Measurements from ENCODE around the gene IFT88.

Gene IFT88

DNA sequence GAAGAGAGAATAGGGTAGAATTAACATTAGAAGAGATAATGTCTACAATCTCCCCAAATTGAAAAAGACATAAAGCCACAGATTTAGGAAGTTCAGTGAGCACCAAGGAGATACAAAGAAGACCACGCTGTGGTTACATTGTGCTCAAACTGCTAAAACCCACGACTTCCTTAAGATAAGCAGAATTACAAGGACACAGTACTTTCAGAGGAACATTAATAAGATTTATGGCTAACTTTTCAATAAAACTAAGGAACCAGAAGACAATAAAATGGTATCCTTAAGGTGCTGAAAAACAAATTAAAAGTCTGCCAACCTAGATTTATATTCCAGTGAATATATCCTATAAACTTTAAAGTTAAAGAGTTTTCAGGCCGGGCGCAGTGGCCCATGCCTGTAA is 129.1 kb downstream of the IFT88 start:
- DNase-seq, result no peak

DNA sequence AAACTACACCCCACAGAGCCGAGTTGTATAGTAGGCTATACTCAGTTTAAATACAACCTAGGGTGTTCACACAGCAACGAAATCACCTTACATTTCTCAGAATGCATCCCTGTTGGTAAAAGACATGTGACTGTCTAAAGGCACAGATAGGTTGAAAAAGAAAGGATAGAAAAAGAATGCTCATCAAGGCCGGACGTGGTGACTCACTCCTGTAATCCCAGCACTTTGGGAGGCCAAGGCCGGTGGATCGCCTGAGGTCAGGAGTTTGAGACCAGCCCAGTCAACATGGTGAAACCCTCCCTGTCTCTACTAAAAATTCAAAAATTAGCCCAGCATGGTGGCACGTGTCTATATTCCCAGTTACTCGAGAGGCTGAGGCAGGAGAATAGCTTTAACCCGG is 132.8 kb downstream of the IFT88 start:
- no peak for DNase-seq

DNA sequence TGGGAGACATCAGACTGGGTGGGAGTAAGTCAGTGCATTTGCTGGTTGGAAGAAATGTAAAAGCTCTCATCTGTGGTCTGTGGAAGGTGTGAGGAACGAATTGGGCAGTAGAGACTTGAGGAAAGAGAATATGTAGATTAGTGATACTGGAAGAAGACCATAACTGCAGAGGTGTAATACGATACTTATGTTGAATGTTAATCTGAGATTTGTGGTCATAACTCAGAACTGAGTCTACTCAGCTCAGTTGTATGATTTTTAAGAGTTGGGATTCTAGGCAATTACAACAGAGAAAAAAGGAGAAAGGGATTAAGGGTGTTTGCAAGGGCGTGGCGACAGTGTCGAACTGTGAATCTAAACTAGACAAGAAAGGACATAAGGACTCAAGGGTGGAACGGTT is 133.3 kb downstream of the IFT88 start:
- DNase-seq, result no peak

DNA sequence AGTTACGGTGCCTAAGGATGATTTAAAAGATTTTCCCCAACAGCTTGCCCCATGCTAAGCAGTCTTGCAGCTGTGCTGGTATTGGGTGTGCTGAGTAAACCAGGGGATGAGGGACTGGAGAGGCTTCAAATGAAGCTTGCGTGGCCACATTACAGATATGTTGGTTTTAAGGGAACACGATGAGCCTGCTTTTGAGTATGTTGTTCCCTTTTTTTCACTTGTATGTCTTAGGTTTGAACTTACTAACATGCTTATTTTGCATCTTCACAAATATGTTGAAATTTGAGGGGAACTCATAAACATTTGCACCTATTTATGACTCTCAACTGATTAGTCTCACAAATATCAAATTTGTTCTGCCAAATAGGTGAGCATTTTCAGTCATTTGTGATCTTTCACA is 134.5 kb downstream of the IFT88 start:
- no peak for DNase-seq

DNA sequence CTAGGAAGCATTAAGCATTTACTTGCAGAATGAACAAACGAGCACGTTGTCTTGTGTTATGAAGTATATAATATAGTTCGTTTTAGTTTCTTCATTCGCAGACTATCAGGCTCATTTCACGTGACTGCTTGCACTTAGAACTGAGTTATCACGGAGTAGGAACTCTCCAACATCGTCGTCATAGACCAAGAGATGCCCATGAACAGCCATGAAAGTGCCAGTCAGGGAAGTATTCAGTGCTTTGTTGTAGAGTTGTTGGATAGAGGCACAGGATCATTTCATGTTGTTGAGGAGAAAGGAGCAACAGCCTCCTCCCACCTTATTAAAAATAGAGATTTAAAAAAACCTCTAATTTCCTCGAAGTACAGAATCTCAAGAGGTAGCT is 135.6 kb downstream of the IFT88 start:
- DNase-seq, result peak; percentile 35 to 36

DNA sequence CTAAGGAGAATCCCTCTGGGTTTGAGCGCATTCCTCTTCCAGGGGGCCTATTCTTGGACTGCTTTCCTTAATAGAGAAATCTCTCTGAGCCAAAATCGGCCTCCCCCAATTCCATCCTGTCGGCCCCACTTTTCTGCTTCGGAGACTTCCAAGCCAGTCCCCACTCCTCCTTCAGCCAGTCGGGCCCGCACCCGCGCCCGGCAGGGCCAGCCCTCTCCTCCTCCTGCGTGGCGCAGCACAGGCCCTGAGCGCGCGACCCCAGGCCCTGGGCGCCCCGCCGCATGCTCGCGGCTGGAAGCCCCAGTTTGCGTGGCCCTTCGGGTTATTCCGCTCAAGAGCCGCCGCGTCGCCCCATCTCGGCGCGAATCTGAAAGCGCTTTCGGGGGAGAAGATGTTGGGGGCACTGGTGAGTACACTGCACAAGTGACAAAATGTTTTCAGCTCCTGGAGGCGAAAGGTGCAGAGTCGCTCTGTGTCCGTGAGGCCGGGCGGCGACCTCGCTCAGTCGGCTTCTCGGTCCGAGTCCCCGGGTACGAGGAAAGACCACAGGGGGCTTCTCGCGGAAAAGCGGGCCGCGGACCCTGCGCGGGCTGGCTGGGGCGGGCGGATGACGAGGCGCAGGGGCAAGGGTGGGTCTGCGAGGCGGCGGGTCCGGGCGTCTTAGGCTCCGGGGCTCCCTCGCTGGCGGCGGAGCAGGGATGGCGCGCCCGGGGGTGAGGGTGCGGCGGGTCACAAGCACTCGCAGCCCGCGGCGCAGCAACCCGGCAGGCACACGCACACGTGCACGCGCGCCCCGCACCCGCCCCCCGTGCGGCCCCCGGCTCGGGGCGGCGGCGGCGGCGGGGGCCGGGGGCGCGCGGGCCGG is 136.2 kb downstream of the IFT88 start, which contains the start of gene IL17D:
Gene IL17D (plus strand): TSS at position 785 of the 865 bp plus-strand sequence. CDS start 303 bp downstream, outside the sequence.
- DNase-seq, result no peak

DNA sequence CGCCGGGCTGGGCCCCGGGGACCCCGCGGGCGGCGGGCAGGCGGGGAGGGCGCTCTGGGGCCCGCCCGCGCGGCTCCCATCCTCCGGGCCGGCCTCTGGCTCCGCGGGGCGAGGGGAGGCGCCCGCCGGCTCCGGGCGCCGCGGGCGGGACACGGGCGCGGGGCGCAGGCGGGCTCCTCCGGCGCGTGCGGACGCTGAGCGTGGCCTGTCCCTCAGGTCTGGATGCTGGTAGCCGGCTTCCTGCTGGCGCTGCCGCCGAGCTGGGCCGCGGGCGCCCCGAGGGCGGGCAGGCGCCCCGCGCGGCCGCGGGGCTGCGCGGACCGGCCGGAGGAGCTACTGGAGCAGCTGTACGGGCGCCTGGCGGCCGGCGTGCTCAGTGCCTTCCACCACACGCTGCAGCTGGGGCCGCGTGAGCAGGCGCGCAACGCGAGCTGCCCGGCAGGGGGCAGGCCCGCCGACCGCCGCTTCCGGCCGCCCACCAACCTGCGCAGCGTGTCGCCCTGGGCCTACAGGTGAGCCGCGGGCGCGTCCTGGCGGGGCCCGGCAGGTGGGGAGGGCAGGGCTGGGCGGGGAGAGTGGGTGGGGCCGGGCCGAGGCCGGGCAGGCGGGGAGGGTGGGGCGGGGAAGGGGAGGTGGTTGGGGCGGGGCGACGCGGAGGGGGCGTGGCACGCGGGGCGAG is 137.0 kb downstream of the IFT88 start:
- DNase-seq, result peak; percentile 57 to 59

DNA sequence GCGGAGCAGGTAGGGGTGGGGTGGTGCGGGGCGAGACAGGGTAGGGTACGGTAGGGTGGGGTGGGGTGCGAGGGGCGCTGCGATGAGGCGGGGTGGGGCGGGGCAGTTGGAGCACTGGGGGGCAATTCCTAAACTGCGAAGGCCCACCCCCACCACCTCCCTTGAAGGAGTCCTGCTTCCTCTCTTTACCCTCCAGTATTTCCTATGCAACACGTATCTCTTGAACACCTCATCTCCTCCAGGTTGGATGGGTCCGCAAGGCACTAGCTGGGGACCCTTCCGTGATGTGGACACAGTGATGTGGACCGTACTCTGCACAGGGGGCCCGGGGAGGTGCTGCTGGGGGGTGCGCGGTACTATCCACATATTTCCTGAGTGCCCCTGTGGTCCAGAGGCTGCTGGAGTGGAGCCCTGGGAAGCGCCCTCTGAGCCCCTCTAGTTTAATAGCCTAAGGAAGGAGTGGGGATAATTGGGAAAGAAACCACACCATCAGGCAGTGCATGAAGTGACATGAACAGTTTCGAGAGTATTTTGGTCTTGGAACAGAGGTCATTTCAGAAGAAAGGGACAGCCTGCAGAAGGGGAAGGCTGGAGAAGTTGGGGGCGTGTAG is 137.6 kb downstream of the IFT88 start:
- DNase-seq, result no peak

DNA sequence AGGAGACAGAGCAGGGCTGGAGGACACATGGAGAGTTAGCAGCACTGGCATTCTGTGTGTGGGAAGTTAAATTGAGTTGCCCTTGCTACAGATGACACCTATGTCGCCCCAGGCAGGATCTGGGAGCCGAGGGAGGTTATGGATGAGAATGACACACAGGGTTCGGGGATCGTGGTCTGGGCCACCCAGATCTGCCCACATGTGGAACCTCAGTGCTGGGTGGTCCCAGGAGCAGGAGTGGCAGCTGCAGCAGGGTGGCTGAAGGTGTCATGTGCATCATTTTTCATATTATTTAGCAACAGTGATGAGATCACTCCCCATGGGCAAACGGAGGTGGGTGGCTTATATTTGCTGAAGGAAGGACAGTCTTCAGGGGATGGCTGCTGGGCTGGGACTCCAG is 139.7 kb downstream of the IFT88 start:
- peak in 1 of 2 donors; percentile 23 for DNase-seq

DNA sequence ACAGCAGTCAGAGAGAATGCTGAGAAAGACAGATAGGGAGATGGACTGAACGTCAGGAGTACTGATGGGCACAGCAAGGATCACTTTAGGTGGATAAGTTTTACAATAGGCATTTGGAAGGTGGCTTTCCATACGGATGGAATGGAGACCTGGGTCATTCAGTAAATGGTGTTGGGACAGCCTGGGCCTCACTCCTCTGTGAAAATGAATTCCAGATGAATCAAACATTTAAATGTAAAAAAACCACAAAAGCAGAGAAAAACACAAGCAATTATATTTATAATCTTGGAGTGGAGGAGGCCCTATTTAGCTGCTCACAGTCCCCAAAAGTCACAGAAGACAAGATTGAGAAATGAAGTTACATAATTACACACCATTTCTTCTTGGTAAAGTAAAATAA is 141.3 kb downstream of the IFT88 start:
- DNase-seq, result no peak

DNA sequence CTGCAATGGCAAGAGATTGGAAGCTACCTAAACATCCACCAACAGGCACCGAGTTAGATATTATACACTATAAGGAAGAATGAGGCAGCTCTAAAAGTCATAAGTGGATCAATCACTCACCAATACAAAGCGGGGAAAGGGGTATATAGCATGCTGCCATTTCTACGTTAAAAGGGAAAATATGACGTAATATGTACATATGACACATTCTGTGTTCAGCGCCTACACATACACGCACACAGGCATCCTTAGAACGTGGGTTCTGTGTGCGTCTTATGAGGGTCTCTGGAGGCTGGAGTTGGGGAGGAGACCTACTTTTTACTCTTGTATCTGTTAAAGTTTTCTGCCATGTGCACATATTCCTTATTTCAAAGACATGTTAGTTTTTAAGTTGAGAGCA is 142.4 kb downstream of the IFT88 start:
- no peak for DNase-seq

DNA sequence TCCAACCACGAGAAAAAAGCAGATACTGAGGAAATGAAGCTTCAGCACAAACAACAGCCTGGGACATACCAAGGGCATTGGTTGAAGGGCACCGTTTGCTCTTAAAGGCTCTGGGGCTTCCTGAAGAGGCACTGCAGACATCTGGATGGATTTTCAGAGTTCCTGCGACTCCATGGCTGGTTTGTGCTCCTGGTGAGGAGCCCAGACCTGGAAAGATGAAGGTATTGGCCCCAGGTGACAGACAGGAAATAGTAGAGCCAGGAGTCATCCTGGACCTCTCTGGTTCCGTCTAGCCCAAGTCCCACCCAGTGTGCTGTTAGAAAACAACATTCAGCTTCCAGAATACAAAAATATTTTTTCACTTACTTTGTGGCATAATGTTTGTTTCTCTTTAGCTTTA is 142.8 kb downstream of the IFT88 start:
- DNase-seq, result no peak

DNA sequence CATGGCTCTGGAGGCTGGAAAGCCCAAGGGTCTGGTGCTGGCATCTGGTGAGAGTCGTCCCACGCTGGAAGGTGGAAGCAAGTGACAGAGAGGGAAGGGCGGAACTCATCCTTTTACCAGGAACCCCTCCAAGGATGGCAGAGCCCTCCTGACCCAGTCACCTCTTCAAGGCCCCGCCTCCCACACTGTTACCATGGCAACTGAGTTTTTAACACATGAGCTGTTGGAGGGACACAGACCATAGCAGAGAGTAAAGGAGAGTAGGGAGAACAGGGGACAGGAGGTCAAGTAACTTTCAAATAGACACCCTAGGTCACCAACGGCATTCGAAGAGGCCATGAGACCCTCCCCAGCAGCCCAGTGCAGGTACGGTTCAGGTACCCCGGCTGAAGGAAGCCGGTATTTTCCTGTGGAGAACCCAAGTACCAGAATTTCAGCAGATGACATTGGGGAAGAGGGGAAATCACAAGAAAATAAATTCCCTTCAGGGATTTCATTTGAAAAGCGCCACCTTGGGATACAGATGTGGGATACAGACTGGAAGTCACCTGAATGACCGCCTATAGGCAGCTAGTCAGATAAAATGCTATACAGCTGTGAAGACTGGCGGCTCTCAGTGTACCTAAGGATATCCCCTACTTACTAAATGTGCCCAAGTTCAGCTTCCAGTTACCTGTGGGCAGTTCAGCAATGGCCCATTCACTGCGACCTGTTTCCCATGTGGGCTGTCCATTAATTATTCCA is 144.5 kb downstream of the IFT88 start:
- DNase-seq, result no peak

DNA sequence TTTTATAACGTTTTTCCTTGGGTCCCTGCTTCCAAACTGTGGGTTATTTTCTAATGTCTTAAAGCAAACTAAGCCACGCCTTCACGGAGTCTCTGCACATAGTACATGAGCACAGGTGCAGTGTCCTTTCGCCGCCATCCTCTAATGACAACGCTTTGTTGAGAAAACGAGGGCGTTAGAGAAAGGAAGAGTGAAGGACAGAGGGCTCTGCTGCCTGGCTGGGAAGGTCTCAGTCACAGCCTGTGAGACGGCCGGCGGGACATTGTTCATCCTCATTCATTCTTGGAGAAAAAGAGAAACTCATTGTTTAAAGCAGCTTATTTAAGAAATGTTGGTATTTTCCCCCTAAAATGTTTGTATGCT is 146.0 kb downstream of the IFT88 start:
- no peak for DNase-seq

DNA sequence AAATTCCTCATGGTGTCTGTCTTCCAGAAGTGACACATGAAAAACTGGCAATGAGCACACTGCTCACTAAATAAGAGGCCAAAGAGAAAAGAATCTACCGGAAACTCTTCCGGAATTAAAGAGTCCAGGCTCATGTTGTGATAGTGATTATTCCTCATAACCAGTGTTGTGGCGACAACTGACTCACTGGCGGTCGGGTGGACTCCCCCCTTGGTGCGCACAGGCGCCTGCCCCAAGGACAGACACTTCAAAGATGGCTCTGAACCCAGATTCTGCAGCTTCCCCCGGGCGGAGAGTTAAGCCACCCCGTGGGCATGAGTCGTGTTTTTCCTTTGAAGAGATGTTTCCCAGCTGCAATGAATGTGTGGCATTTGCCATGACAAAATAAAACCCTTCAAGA is 146.8 kb downstream of the IFT88 start:
- DNase-seq, result no peak

DNA sequence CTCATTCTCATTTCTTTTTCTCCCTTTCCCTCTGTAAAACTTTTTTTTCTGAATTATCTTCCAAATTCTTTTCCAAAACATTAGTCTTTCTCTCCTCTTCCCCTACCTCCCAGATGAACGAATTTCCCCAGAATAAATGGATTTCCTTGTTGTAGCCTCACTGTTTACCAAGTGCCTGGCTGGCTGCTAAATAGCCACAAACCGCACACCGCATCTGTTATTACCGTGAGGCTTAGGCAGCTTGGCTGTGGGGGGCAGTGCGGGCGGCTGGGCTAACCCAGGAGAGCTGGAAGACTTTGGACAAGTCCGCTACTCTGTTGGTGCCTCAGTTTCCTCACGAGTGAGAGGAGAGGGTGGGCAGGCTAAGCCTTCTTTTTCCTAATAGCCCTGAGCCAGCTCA is 147.2 kb downstream of the IFT88 start:
- no peak for DNase-seq

DNA sequence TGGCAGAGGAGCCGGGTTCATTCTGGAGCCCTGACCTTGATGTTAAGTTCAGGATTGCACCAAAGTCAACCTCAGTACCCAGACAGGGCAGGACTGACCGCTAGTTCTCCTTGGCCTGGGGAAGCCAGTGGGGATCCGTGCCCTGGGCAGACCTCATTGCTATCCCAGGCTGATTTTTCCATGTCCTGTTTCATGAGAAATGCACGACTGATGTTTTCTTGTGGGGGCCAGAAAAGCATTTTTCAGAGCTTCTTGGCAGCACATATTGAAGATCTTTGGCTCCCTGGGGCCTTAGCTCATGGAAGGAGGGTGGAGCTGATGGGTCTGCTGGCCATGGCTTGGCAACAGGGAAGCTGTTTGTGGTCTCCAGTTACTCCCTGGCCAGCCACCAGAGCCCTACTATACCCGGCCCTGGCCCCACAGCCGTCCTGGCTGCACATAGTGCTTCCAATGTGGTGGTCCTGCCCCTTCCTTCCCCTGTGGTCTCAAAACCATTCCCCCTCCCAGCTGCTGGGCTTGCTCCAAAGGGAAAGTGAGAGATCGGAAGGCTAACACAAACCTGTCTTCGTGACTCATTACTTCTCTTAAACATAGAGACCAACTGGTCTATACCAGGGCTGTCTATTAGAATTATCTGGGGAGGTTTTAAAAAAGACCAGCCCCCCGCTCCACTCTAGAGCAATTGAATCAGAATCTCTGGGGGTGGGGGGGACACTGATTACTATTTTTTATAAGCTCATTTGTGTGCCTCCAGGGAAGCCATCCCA is 147.8 kb downstream of the IFT88 start:
- no peak for DNase-seq

DNA sequence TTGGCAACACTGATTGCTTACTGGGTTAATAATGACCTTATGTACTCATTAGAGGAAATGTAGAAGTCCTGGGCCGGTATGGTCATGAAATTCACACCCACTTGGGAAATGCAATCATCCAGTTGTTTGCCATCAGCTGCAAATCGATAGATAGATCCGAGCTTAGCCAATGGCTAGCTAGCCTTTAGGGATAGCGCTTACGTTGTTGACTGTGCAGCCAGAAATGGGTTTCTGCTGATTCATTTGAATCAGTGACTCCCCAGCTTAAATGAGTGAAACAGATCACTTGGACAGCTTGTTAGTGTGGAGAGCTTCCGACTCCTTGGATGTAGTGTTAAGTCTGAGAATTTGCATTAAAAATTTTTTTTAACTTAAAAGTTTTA is 148.4 kb downstream of the IFT88 start:
- DNase-seq, result no peak

DNA sequence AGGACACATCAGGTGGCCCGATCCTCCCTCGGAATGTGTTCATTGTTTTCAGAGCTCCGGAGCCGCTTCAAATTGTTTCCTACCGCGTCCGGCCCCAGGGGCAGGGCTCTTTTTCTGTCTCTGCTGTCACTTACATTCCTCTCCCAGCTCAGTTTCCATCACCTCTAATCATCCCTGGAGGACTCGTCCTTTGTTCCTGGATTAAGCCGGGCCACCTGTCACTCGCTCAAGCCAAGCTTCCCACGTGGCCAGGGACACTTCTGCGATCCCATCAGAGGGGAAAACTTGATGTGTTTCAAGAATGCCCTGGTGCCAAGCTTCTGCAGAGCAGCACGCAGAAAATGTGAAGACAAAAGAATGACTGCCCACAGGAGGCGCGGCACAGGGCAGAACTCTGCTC is 150.0 kb downstream of the IFT88 start:
- no peak for DNase-seq

DNA sequence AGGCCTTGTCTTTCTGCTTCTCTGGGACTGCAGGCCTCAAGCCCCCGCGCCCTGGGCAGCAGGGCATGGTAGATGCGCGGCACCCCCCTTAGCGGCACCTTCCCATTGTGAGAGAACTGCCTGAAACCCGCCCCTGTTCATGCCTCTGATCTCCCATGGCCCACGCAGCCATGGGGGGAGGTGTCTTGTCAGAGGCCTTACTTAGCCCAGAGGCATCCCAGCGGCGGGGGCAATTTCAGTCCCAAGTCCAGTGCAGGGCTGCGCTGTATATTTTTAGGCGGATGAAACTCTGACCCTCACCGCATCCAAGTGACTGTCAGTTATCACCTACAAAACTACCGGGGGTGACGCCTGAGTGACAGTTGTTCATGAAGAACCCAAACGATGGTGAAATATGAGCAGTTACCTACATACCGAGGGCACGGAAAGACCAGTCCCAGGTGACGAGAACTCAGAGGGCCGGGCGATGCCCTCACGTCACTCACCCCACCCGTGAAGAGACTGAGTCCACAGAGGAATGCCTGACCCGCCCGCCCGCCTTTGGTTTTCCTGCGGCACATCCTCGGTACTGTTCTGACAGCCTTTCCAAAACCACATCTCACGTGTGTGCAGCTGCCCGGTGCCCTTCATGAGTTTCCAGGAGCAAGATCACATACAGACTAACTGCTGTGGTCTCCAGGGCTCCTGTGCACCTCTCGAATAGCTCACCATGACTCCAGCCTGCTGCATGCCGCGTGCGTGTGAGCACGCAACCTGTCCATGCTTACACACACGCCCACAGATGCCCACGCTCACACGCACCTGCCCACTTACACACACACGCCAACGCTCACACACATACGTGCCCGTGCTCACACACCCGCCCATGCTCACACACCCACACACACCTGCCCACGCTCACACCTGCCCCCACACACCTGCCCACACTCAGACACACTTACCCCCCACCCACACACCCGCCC is 150.9 kb downstream of the IFT88 start:
- no peak for DNase-seq

DNA sequence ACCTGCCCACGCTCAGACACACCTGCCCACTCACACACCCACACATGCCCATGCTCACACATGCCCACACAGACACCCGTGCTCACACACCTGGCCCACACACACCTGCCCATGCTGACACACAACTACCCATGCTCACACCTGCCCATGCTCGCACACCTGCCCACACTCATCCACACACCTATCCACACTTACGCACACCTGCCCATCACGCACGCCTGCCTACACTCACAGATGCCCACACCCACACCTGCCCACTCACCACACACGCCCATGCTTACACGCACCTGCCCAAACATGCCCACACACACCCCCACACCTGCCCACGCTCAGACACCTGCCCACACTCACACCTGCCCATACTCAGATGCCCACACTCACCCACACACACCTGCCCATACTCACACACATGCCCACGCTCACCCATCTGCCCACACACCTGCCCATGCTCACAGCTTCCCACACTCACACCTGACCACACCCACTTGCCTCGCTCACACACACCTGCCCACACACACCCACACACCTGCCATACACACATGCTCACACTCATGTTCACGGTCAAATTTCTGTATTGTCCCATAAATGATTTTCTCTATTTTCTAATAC is 152.1 kb downstream of the IFT88 start:
- DNase-seq, result no peak
